Spleen (tissue), 11 donors: ENCODE results near the gene PPP2R3B. TPM values are rescaled to one million over a fixed set of nuclear protein-coding genes. Genes with fewer than 3 reads are reported as not detected.
A peak's percentile ranks its signal among the peaks of the same experiment; 100 is the strongest.

Experiments
- DNase-seq: peaks from one replicate; pipeline ENCODE4 v3.0.0-alpha.2; 2020
- H3K27ac ChIP-seq, 8 donors: fragments of 200-600 bp; sonication (generic) in 7 of 8; 1 replicate in 4 of 8; 2 replicates in 4 of 8; pipeline versions ENCODE4 v1.5.0 to v1.8.0; 2016 to 2021; ENCODE audit warnings: inconsistent platforms in 4 of 8, mild to moderate bottlenecking in 4 of 8, moderate library complexity in 1 of 8
- H3K27me3 ChIP-seq, 7 donors: fragments of 200-600 bp; sonication (generic) in 6 of 7; replicated peaks in 1 of 7; 1 replicate in 4 of 7; 2 replicates in 3 of 7; pipeline versions ENCODE4 v1.5.0 to v1.8.0; 2016 to 2021; ENCODE audit warnings: inconsistent platforms in 3 of 7, mild to moderate bottlenecking in 1 of 7
- H3K36me3 ChIP-seq, 6 donors: fragments of 200-600 bp; sonication (generic) in 5 of 6; 1 replicate in 4 of 6; 2 replicates in 2 of 6; pipeline versions ENCODE4 v1.5.0 to v1.8.0; 2016 to 2021; ENCODE audit warnings: inconsistent platforms in 2 of 6
- H3K4me1 ChIP-seq, 6 donors: fragments of 200-600 bp; sonication (generic) in 5 of 6; 1 replicate in 3 of 6; 2 replicates in 3 of 6; pipeline versions ENCODE4 v1.5.0 to v1.8.0; 2016 to 2021; ENCODE audit warnings: inconsistent platforms in 3 of 6
- H3K4me3 ChIP-seq, 8 donors: fragments of 200-600 bp; sonication (generic) in 7 of 8; 1 replicate in 4 of 8; 2 replicates in 4 of 8; pipeline versions ENCODE4 v1.5.0 to v1.8.0; 2016 to 2021; ENCODE audit warnings: inconsistent platforms in 4 of 8, mild to moderate bottlenecking in 4 of 8, moderate library complexity in 2 of 8
- H3K9me3 ChIP-seq, 8 donors: fragments of 200-600 bp; sonication (generic) in 7 of 8; 1 replicate in 4 of 8; 2 replicates in 4 of 8; pipeline versions ENCODE4 v1.5.0 to v1.8.0; 2016 to 2021; ENCODE audit warnings: inconsistent platforms in 4 of 8
- CTCF ChIP-seq, 11 experiments: fragments of 200-600 bp in 7 of 11; fragments of 450-650 bp in 4 of 11; sonication (generic) in 4 of 11; IDR thresholded peaks in 8 of 11; conservative IDR thresholded peaks in 3 of 11; 1 replicate in 7 of 11; 2 replicates in 4 of 11; pipeline versions ENCODE4 v1.4.0 to v1.8.0; 2016 to 2021; ENCODE audit warnings: antibody characterized with exemption in 11 of 11, inconsistent platforms in 4 of 11, mild to moderate bottlenecking in 1 of 11
- POLR2A ChIP-seq, 3 donors: fragments of 450-650 bp; IDR thresholded peaks; one replicate each; pipeline ENCODE4 v1.5.1; 2017; ENCODE audit warnings: antibody characterized with exemption in 3 of 3, mild to moderate bottlenecking in 1 of 3
- POLR2AphosphoS5 ChIP-seq, 3 donors: sonication (generic); formaldehyde crosslinking; IDR thresholded peaks; one replicate each; pipeline ENCODE4 v1.5.1; 2017; ENCODE audit warnings: antibody characterized with exemption in 3 of 3
- WGBS, 5 donors: extraction: QIAGEN DNeasy Blood & Tissue Kit in 3 of 5; methylation state at CpG; one replicate each; pipeline versions ENCODE4 v1.1.5 to v1.1.7; 2013 to 2018; 5-methylcytosine and 5-hydroxymethylcytosine counted together
- intact Hi-C: fragments of 100-400 bp; cut with DNase I; formaldehyde crosslinking; loops from one replicate; pipeline ENCODE4 v1.15.0; 2023; ENCODE audit warnings: low total_unique reads
- polyA plus RNA-seq, 3 donors: library from polyadenylated mRNA; stranded (reverse); fragments of 200-250 nt; gene quantifications; one replicate each; pipeline ENCODE4 v1.2.1, GENCODE V29; 2013
- total RNA-seq, 7 donors: library from RNA; depleted of rRNA in 3 of 7; stranded (reverse); fragments of >200 nt in 3 of 7; fragmentation: NEBNext Ultra II Directional in 4 of 7; extraction: Animal tissue kit (Norgen Biotek cat#: 25700) in 4 of 7; gene quantifications; one replicate each; pipeline versions ENCODE4 v1.1.0 to v1.2.1, GENCODE V29; 2016 to 2021
- donor health status: healthy with polysubstance abuse.
- donor health status: DM: no; HTN: no; CAD: no; lungs with moderate emphysema.
- donor health status: DM: no; HTN: no; CAD: no.
- donor health status: Bipolar disorder and iron deficiency.
- donor health status: healthy.
- donor health status: DM: no; HTN: no; CAD: no.
- donor health status: DM: yes; HTN: yes; CAD: no.

PPP2R3B gene
- total and polyA plus RNA-seq, 10 donors, result 12.6 to 62.2 (median 26.9) TPM

GRCh38 chrX:402857-403256 lies 16.1 kb upstream of the PPP2R3B start:
- Histone ChIP-seq H3K4me1 (no peaks in the 10 kb centered on the region), H3K27me3 (no peaks in the 10 kb centered on the region), H3K9me3 (no peaks in the 10 kb centered on the region), H3K4me3 (no peak overlapping the region), H3K36me3 (no peaks in the 10 kb centered on the region), H3K27ac (no peak overlapping the region)
- WGBS, 5 donors, result 83 to 90% (median 87%) methylated on average over 12 of the region's 12 CpGs
- intact Hi-C loops, result no loop called here
- no peak for TF ChIP-seq POLR2AphosphoS5 (IDR thresholded peaks at IDR 0.05)
- no peak for TF ChIP-seq POLR2A (IDR thresholded peaks at IDR 0.05)
- TF ChIP-seq CTCF (IDR thresholded peaks at IDR 0.05 in 8 of 11, conservative IDR thresholded peaks at IDR 0.05 in 3 of 11), result no peak
- no peak for DNase-seq

GRCh38 chrX:400258-400657 lies 13.6 kb upstream of the PPP2R3B start:
- 81 to 85% (median 82%) methylated on average over 14 to 15 of the region's 15 CpGs for WGBS, 5 donors
- Histone ChIP-seq H3K27me3 (no peaks in the 10 kb centered on the region), H3K4me3 (no peak overlapping the region), H3K9me3 (no peaks in the 10 kb centered on the region), H3K36me3 (no peaks in the 10 kb centered on the region), H3K4me1 (no peaks in the 10 kb centered on the region), H3K27ac (no peak overlapping the region)
- intact Hi-C loops, result no loop called here
- no peak for DNase-seq
- TF ChIP-seq POLR2A (IDR thresholded peaks at IDR 0.05) (no peak), POLR2AphosphoS5 (IDR thresholded peaks at IDR 0.05) (no peak), CTCF (IDR thresholded peaks at IDR 0.05 in 8 of 11, conservative IDR thresholded peaks at IDR 0.05 in 3 of 11) (no peak)

- intact Hi-C loops, result no loop called here
- DNase-seq, result no peak
- Histone ChIP-seq H3K27ac (no peak overlapping the region), H3K9me3 (peaks cover 0 to 4% (median 0%) of the 10 kb centered on the region in 8 donors), H3K27me3 (no peaks in the 10 kb centered on the region), H3K36me3 (no peaks in the 10 kb centered on the region), H3K4me1 (no peaks in the 10 kb centered on the region), H3K4me3 (peak overlapping the region in 1 of 8 donors; percentile 26)
- no peak for TF ChIP-seq POLR2A (IDR thresholded peaks at IDR 0.05)
- no peak for TF ChIP-seq POLR2AphosphoS5 (IDR thresholded peaks at IDR 0.05)
- no peak for TF ChIP-seq CTCF (IDR thresholded peaks at IDR 0.05 in 8 of 11, conservative IDR thresholded peaks at IDR 0.05 in 3 of 11)
- WGBS, 5 donors, result 27 to 59% (median 47%) methylated on average over 20 of the region's 20 CpGs
These were observed 10.9 kb upstream of the PPP2R3B start for GRCh38 chrX:397575-397974.

- TF ChIP-seq CTCF (IDR thresholded peaks at IDR 0.05 in 8 of 11, conservative IDR thresholded peaks at IDR 0.05 in 3 of 11), result no peak
- TF ChIP-seq POLR2A (IDR thresholded peaks at IDR 0.05), result no peak
- TF ChIP-seq POLR2AphosphoS5 (IDR thresholded peaks at IDR 0.05), result no peak
These were observed 8.1 kb upstream of the PPP2R3B start for GRCh38 chrX:394830-395229.

More at GRCh38 chrX:394830-395229, 8.1 kb upstream of the PPP2R3B start:
- WGBS, 5 donors, result 91 to 99% (median 94%) methylated on average over 7 of the region's 7 CpGs
- H3K27me3 ChIP-seq, result no peaks in the 10 kb centered on the region
- intact Hi-C loops, result no loop called here
- no peak overlapping the region for H3K27ac ChIP-seq
- H3K9me3 ChIP-seq, result peaks cover 0 to 4% (median 0%) of the 10 kb centered on the region in 8 donors
- H3K36me3 ChIP-seq, result no peaks in the 10 kb centered on the region
- H3K4me3 ChIP-seq, result no peak overlapping the region
- no peaks in the 10 kb centered on the region for H3K4me1 ChIP-seq
- no peak for DNase-seq
